IPS-15b (cell line): Measurements from ENCODE around the gene RAC3.

Experiments used
- H3K27me3 ChIP-seq: one replicate; pipeline ENCODE4 v1.6.1; 2013; ENCODE audit warnings: low read length; ENCODE audit not compliant: control insufficient read depth, insufficient read depth
- H3K36me3 ChIP-seq: one replicate; pipeline ENCODE4 v1.6.1; 2013; ENCODE audit warnings: low read length; ENCODE audit not compliant: control insufficient read depth, insufficient read depth
- H3K4me1 ChIP-seq: one replicate; pipeline ENCODE4 v1.6.1; 2013; ENCODE audit warnings: mild to moderate bottlenecking, low read length; ENCODE audit not compliant: control insufficient read depth, insufficient read depth
- H3K4me3 ChIP-seq: one replicate; pipeline ENCODE4 v1.5.1; 2013; ENCODE audit warnings: low read depth, low read length
- H3K9ac ChIP-seq: one replicate; pipeline ENCODE4 v1.6.1; 2013; ENCODE audit warnings: low read depth, mild to moderate bottlenecking, low read length
- H3K9me3 ChIP-seq: one replicate; pipeline ENCODE4 v1.6.1; 2013; ENCODE audit warnings: mild to moderate bottlenecking, low read length; ENCODE audit not compliant: control insufficient read depth, insufficient read depth

RAC3 gene

DNA sequence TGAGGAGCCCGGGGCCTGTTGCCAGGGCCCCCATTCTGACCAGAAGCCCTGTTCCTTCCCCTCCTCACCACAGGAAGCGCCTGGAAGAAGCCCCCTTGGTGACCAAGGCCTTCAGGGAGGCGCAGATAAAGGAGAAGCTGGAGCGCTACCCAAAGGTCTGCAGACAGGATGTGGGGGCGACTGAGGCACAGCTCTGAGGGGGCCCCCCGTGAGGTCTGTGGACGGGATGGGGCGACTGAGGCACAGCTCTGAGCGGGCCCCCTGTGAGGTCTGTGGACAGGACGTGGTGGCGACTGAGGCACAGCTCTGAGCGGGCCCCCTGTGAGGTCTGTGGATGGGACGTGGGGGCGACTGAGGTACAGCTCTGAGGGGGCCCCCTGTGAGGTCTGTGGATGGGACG lies 22.1 kb upstream of the RAC3 start:
- no peaks in the 10 kb centered on the region for H3K27me3 ChIP-seq
- H3K36me3 ChIP-seq, result peaks cover 4% of the 10 kb centered on the region
- H3K4me1 ChIP-seq, result no peaks in the 10 kb centered on the region
- H3K9me3 ChIP-seq, result no peaks in the 10 kb centered on the region
- H3K4me3 ChIP-seq, result no peak overlapping the region
- H3K9ac ChIP-seq, result no peak overlapping the region

GRCh38 chr17:82010575-82011525 lies 20.6 kb upstream of the RAC3 start:
- Histone ChIP-seq H3K9me3 (no peaks in the 10 kb centered on the region), H3K4me1 (no peaks in the 10 kb centered on the region), H3K9ac (no peak overlapping the region), H3K27me3 (no peaks in the 10 kb centered on the region), H3K4me3 (no peak overlapping the region), H3K36me3 (peaks cover 4% of the 10 kb centered on the region)

DNA sequence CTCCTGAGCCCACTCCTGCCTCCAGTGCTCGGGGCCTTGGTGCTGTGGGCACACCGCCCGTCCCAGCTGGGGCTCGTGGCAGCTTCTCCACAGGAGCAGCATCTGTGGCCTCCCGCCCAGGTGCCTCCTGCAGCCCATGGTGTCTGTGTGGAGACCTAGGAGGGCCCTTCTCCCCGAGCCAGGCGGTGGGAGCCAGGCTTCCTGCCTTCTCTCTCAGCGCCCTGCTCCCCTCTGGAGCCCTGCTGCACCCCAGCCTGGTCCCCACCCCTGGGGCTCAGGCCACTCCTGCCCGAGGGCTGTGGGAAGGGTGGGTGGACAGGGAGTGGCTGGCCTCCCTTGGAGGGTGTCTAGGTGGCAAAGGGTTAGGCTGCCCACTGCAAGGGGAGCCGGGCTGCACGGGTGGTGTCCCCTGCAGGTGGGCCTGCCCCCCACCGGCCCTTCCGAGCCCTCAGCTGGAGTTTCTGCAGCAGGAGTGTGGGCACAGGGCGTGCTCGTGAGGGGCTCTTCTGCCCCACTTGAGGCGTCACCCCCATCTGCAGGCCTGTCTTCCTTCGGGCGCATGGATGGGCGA lies 19.8 kb upstream of the RAC3 start:
- Histone ChIP-seq H3K9me3 (no peaks in the 10 kb centered on the region), H3K9ac (no peak overlapping the region), H3K27me3 (no peaks in the 10 kb centered on the region), H3K4me3 (no peak overlapping the region), H3K4me1 (no peaks in the 10 kb centered on the region), H3K36me3 (peaks cover 4% of the 10 kb centered on the region)

DNA sequence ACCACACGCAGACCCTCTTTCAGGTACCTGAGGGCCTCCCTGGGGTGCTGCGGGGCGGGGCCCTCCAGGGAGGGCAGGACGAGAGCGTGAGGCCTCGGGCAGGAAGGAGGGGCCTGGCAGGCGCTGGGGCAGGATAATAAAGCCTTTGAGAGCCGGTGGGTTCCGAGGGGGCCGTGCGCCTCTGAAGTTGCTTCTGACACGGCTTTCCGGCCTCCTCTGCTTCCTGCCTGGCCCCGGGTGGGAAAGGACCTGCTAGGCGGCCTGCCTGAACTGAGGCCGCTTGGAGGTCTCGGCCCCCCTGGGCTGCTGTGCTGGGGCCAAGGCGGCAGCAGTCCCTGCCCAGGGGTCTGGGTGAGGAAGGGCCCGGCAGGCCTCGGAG lies 19.2 kb upstream of the RAC3 start:
- no peaks in the 10 kb centered on the region for H3K4me1 ChIP-seq
- no peak overlapping the region for H3K4me3 ChIP-seq
- H3K9me3 ChIP-seq, result no peaks in the 10 kb centered on the region
- peaks cover 5% of the 10 kb centered on the region for H3K36me3 ChIP-seq
- H3K9ac ChIP-seq, result no peak overlapping the region
- H3K27me3 ChIP-seq, result no peaks in the 10 kb centered on the region

DNA sequence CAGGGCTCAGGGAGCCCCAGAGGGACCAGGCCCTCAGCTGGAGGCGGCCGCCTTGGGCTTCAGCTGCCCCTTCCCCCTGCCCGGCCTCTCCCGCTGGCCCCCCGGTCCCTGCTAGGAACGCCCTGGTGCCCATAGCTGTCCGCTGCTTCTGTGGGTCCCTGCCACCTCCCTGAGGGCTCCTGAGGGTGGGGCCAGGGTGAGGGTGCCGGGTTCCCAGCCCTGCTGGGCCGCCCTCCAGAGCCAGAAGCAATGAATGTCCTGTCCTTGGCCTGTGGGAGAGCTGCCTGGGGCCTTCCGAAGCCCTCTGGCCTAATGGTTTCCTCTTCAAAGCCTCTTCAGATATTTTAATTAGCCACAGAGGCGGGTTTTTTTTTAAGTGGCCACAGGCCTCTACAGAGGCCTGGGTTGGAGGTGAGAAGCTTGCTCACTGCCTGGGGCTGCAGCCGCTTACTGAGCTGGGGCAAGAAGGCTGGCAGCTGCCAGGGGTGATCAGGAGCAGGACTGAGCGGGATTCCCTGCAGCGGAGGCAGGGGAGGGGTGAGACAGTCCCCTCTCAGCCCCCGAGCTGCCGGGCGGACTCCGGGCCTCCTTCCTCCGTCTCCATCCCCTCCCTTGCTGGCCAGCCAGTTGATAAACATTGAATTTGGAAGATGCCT lies 18.7 kb upstream of the RAC3 start:
- no peak overlapping the region for H3K4me3 ChIP-seq
- peaks cover 8% of the 10 kb centered on the region for H3K36me3 ChIP-seq
- no peaks in the 10 kb centered on the region for H3K27me3 ChIP-seq
- no peaks in the 10 kb centered on the region for H3K4me1 ChIP-seq
- H3K9ac ChIP-seq, result no peak overlapping the region
- H3K9me3 ChIP-seq, result no peaks in the 10 kb centered on the region

GRCh38 chr17:82013341-82013740 lies 18.1 kb upstream of the RAC3 start:
- Histone ChIP-seq H3K4me3 (no peak overlapping the region), H3K4me1 (no peaks in the 10 kb centered on the region), H3K9me3 (no peaks in the 10 kb centered on the region), H3K9ac (no peak overlapping the region), H3K27me3 (no peaks in the 10 kb centered on the region), H3K36me3 (peaks cover 9% of the 10 kb centered on the region)

- Histone ChIP-seq H3K4me1 (no peaks in the 10 kb centered on the region), H3K9me3 (no peaks in the 10 kb centered on the region), H3K36me3 (peaks cover 14% of the 10 kb centered on the region), H3K4me3 (no peak overlapping the region), H3K9ac (no peak overlapping the region), H3K27me3 (no peaks in the 10 kb centered on the region)
These were observed 17.6 kb upstream of the RAC3 start for GRCh38 chr17:82013772-82014321.

- Histone ChIP-seq H3K4me1 (no peaks in the 10 kb centered on the region), H3K27me3 (no peaks in the 10 kb centered on the region), H3K9ac (no peak overlapping the region), H3K9me3 (no peaks in the 10 kb centered on the region), H3K36me3 (peaks cover 19% of the 10 kb centered on the region), H3K4me3 (no peak overlapping the region)
These were observed 17.0 kb upstream of the RAC3 start for GRCh38 chr17:82014432-82014831.

DNA sequence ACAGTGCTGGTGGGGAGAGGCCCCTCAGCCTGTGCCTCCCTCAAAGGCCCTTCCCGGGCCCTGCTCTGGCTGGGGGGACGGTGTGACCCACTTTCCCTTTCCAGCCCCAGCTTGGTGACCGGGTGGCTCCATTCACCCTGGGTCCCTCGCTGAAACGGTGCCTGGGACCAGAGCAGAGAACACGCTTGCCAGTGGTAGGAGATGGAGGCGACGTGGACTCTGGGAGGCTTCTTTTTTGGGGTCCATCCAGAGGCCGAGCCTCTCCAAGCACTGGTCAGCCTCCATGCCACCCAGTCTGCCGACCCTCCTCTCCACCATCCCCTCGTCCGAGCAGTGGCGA lies 16.5 kb upstream of the RAC3 start:
- Histone ChIP-seq H3K9ac (no peak overlapping the region), H3K9me3 (no peaks in the 10 kb centered on the region), H3K36me3 (peaks cover 19% of the 10 kb centered on the region), H3K27me3 (no peaks in the 10 kb centered on the region), H3K4me3 (no peak overlapping the region), H3K4me1 (no peaks in the 10 kb centered on the region)

DNA sequence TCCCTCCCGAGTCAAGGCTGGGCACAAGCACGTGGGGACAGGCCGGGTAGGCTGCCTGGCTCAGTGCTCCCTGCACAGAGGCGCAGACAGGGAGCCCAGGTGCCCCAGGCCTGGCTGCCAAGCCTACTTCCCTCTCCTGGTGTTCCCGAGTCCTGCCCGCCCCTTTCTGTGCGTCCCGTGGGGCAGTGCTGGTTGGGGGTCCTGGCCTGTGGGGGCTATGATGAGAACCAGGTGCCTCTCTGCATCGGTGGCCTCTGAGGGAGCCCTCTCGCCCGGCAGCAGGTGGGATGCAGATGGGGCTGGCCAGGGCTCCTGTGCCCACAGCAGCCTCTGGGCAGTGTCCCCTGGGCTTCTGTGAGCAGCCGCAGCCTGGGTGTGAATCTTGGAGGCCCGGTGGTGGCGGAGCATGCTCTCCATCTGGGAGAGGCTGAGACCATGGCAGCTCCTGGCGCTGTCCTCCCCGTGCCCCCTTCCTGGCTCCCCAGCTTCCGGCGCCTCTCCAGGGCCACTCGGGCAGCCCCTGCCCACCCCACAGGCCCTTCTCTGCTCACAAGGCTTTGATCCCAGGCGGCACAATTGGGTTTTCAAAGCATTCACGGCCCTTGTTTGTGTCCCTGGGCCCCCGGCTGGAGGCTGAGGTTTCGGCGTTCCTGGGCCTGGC lies 16.0 kb upstream of the RAC3 start:
- H3K4me3 ChIP-seq, result no peak overlapping the region
- H3K4me1 ChIP-seq, result no peaks in the 10 kb centered on the region
- H3K36me3 ChIP-seq, result peaks cover 19% of the 10 kb centered on the region
- no peaks in the 10 kb centered on the region for H3K27me3 ChIP-seq
- no peaks in the 10 kb centered on the region for H3K9me3 ChIP-seq
- H3K9ac ChIP-seq, result no peak overlapping the region

DNA sequence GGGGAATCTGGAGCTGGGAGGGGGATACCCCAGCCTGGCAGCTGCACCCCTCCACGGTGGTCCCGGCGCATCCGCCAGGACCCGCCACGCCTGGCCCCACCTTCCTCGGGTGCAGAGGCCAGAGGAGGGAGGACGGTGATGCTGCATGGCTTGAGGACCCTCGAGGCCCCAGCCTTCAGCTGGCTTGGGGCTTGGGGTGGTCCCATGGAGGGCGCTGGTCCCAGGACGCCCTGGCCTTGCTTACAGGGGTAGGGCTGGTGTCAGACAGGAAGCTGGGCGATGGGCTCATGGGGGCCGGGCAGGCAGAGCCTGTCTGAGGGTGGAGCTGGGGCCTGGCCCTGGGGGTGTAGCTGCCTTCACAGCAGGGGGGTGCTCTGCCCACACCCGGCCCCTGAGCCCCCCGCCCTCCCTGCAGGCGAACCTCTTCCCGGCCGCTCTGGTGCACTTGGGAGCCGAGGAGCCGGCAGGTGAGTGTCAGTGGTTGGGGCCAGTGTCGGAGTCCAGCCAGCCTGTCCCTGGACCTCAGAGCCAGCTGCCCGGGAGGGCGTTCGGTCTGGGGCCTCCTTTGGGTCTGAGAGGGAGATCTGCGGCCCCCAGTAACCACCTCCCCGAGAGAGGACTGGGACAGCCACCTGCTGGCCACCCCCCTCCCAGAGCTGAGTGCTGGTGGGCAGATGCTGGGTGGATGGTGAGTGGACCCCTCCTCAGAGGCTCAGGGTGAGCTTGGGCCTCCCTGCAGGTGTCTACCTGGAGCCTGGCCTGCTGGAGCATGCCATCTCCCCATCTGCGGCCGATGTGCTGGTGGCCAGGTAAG lies 15.2 kb upstream of the RAC3 start:
- Histone ChIP-seq H3K36me3 (peaks cover 21% of the 10 kb centered on the region), H3K4me1 (no peaks in the 10 kb centered on the region), H3K9ac (no peak overlapping the region), H3K27me3 (no peaks in the 10 kb centered on the region), H3K4me3 (no peak overlapping the region), H3K9me3 (no peaks in the 10 kb centered on the region)
